HL-60 (cell line): ENCODE results near the gene ISCU.

Experiments used
- GABPA ChIP-seq: IDR thresholded peaks from 2 replicates; pipeline ENCODE4 v1.6.1; 2012; ENCODE audit warnings: low read depth
- POLR2AphosphoS5 ChIP-seq: IDR thresholded peaks from 2 replicates; pipeline ENCODE4 v1.6.1; 2012; ENCODE audit warnings: low read depth
- TF ChIP-seq, protein P1 (sequence below): IDR thresholded peaks from one replicate; pipeline ENCODE4 v1.5.1; 2011; ENCODE audit warnings: low read length, control low read depth, inconsistent platforms; ENCODE audit not compliant: insufficient read depth
- TF ChIP-seq, protein P2 (sequence below): IDR thresholded peaks from 2 replicates; pipeline ENCODE4 v1.6.1; 2012; ENCODE audit warnings: low read depth; ENCODE audit not compliant: insufficient replicate concordance

DNA sequence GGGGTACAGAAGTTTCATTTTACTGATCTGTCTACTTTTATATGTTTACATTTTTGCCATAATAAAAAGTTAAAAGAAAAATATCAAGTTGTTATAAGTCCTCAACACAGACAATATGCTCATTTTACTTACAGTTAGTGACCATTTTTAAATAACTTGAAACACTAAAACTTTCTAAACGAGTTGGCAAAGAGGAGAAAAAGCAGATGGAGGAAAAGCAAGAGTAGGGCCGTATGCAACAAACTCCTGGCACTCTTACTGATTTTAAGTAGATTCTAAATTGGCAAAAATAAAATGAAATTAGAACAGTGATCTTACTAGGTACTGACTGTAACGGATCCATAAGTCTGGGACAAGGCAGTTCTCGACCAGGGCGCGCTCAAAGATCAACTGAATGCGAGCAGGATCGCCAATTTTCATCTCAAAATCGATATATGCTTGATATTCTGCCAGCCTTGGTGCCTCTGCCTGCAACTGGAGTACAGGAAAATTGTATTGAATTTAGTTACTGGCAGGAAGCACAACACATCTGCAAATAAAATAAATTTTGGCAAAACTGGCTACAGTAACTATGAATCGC, 23.7 kb upstream of the ISCU start:
- TF ChIP-seq, protein P1, sequence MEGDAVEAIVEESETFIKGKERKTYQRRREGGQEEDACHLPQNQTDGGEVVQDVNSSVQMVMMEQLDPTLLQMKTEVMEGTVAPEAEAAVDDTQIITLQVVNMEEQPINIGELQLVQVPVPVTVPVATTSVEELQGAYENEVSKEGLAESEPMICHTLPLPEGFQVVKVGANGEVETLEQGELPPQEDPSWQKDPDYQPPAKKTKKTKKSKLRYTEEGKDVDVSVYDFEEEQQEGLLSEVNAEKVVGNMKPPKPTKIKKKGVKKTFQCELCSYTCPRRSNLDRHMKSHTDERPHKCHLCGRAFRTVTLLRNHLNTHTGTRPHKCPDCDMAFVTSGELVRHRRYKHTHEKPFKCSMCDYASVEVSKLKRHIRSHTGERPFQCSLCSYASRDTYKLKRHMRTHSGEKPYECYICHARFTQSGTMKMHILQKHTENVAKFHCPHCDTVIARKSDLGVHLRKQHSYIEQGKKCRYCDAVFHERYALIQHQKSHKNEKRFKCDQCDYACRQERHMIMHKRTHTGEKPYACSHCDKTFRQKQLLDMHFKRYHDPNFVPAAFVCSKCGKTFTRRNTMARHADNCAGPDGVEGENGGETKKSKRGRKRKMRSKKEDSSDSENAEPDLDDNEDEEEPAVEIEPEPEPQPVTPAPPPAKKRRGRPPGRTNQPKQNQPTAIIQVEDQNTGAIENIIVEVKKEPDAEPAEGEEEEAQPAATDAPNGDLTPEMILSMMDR, result no peak
- TF ChIP-seq, protein P2, sequence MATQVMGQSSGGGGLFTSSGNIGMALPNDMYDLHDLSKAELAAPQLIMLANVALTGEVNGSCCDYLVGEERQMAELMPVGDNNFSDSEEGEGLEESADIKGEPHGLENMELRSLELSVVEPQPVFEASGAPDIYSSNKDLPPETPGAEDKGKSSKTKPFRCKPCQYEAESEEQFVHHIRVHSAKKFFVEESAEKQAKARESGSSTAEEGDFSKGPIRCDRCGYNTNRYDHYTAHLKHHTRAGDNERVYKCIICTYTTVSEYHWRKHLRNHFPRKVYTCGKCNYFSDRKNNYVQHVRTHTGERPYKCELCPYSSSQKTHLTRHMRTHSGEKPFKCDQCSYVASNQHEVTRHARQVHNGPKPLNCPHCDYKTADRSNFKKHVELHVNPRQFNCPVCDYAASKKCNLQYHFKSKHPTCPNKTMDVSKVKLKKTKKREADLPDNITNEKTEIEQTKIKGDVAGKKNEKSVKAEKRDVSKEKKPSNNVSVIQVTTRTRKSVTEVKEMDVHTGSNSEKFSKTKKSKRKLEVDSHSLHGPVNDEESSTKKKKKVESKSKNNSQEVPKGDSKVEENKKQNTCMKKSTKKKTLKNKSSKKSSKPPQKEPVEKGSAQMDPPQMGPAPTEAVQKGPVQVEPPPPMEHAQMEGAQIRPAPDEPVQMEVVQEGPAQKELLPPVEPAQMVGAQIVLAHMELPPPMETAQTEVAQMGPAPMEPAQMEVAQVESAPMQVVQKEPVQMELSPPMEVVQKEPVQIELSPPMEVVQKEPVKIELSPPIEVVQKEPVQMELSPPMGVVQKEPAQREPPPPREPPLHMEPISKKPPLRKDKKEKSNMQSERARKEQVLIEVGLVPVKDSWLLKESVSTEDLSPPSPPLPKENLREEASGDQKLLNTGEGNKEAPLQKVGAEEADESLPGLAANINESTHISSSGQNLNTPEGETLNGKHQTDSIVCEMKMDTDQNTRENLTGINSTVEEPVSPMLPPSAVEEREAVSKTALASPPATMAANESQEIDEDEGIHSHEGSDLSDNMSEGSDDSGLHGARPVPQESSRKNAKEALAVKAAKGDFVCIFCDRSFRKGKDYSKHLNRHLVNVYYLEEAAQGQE, result no peak
- TF ChIP-seq POLR2AphosphoS5 (no peak), GABPA (no peak)
